Fibroblast of mammary gland (primary cell): ENCODE measurements around the gene PAIP2.
"Not testable (repeated sequence)": the region's sequence is repeated elsewhere in the genome, so short reads cannot be mapped to it uniquely, and the experiment has no call there.

ENCODE experiments used
- DNase-seq: peaks from one replicate; pipeline ENCODE4 v3.0.0-alpha.2; 2010; ENCODE audit warnings: low read depth
- H3K4me3 ChIP-seq: 2 replicates; pipeline ENCODE4 v1.5.1; 2011; ENCODE audit warnings: low read depth, mild to moderate bottlenecking, low read length, moderate library complexity; ENCODE audit not compliant: control insufficient read depth
- CTCF ChIP-seq: conservative IDR thresholded peaks from 2 replicates; pipeline ENCODE4 v1.5.1; 2011; ENCODE audit warnings: low read depth, low read length, inconsistent platforms; ENCODE audit not compliant: control insufficient read depth, insufficient read depth

The PAIP2 gene

GRCh38 chr5:139354186-139354585 is 12.5 kb downstream of the PAIP2 start:
- TF ChIP-seq CTCF, result no peak
- no peak for DNase-seq
- no peak overlapping the region for H3K4me3 ChIP-seq

GRCh38 chr5:139355900-139356299 is 14.2 kb downstream of the PAIP2 start:
- H3K4me3 ChIP-seq, DNase-seq: not testable (repeated sequence)

- TF ChIP-seq CTCF, result no peak
- DNase-seq, result no peak
- H3K4me3 ChIP-seq, result no peak overlapping the region
Measured at GRCh38 chr5:139358064-139358463, 16.4 kb downstream of the PAIP2 start.

- no peak overlapping the region for H3K4me3 ChIP-seq
- no peak for TF ChIP-seq CTCF
- DNase-seq, result no peak
Measured at GRCh38 chr5:139360384-139360783, 18.7 kb downstream of the PAIP2 start.

GRCh38 chr5:139361835-139362429 is 20.3 kb downstream of the PAIP2 start:
- no peak overlapping the region for H3K4me3 ChIP-seq
- no peak for TF ChIP-seq CTCF
- no peak for DNase-seq

- no peak for TF ChIP-seq CTCF
- no peak overlapping the region for H3K4me3 ChIP-seq
- DNase-seq, result no peak
Measured at GRCh38 chr5:139363937-139364336, 22.3 kb downstream of the PAIP2 start.

- no peak for TF ChIP-seq CTCF
- no peak for DNase-seq
- H3K4me3 ChIP-seq, result no peak overlapping the region
Measured at GRCh38 chr5:139364466-139364865, 22.8 kb downstream of the PAIP2 start.
